Measurements from ENCODE around the gene SLC39A8.

GRCh38 chr4:102263024-102263787 is 82.1 kb downstream of the SLC39A8 start:
- TF ChIP-seq CTCF (IDR thresholded peaks at IDR 0.05; ENCODE audit: low read depth, low read length) (peak; percentile 84), EZH2phosphoT487 (IDR thresholded peaks at IDR 0.05; ENCODE audit: low read depth) (no peak)

Data from OCI-LY3 (cell line).